SU-DHL-6 (cell line): ENCODE data around the gene TAS2R16.
"Not testable (repeated sequence)": the region's sequence is repeated elsewhere in the genome, so short reads cannot be mapped to it uniquely, and the experiment has no call there.

Source experiments
- H2AFZ ChIP-seq: fragments of 200-600 bp; sonication (generic); 2 replicates; pipeline ENCODE4 v1.6.1; 2014; ENCODE audit warnings: low read depth, mild to moderate bottlenecking, moderate library complexity, mixed read lengths, antibody characterized with exemption, low read length; ENCODE audit not compliant: severe bottlenecking
- H3F3A ChIP-seq: fragments of 200-600 bp; shearing (Covaris generic); 2 replicates; pipeline ENCODE4 v1.6.0; 2016; ENCODE audit warnings: antibody characterized with exemption, mild to moderate bottlenecking; ENCODE audit not compliant: insufficient read depth
- H3K27ac ChIP-seq: fragments of 200-600 bp; sonication (generic); 2 replicates; pipeline ENCODE4 v1.5.1; 2016; ENCODE audit warnings: low read depth, mild to moderate bottlenecking, low read length, moderate library complexity, mixed read lengths
- H3K27me3 ChIP-seq: fragments of 200-600 bp; sonication (generic), shearing (Covaris generic); 2 replicates; pipeline ENCODE4 v1.6.0; 2014; ENCODE audit warnings: mild to moderate bottlenecking, low read length
- H3K36me3 ChIP-seq: fragments of 200-600 bp; sonication (generic); 2 replicates; pipeline ENCODE4 v1.6.1; 2014; ENCODE audit warnings: mild to moderate bottlenecking, low read length, mixed read lengths
- H3K4me2 ChIP-seq: fragments of 300-600, 200-600 bp; shearing (Covaris generic), sonication (generic); 2 replicates; pipeline ENCODE4 v1.6.0; 2014; ENCODE audit warnings: low read length, low read depth, mild to moderate bottlenecking; ENCODE audit not compliant: poor library complexity, severe bottlenecking
- H3K4me3 ChIP-seq: fragments of 200-600 bp; sonication (generic); 2 replicates; pipeline ENCODE4 v1.5.1; 2014; ENCODE audit warnings: antibody characterized with exemption, low read length, mild to moderate bottlenecking, mixed read lengths; ENCODE audit not compliant: insufficient read depth, poor library complexity, severe bottlenecking
- H3K79me2 ChIP-seq: fragments of 200-600 bp; sonication (generic); 2 replicates; pipeline ENCODE4 v1.6.1; 2014; ENCODE audit warnings: mild to moderate bottlenecking, low read length, moderate library complexity; ENCODE audit not compliant: insufficient read depth
- H3K9ac ChIP-seq: fragments of 200-600 bp; sonication (generic); 2 replicates; pipeline ENCODE4 v1.7.0; 2014; ENCODE audit warnings: mild to moderate bottlenecking, low read length
- H3K9me2 ChIP-seq: fragments of 200-600 bp; sonication (generic); replicated peaks from 2 replicates; pipeline ENCODE4 v1.6.1; 2014; ENCODE audit warnings: low read length; ENCODE audit not compliant: insufficient read depth
- H3K9me3 ChIP-seq: fragments of 200-600 bp; sonication (generic); 2 replicates; pipeline ENCODE4 v1.6.1; 2014; ENCODE audit warnings: low read length, mixed read lengths; ENCODE audit not compliant: insufficient read depth
- H4K20me1 ChIP-seq: fragments of 200-600 bp; sonication (generic); 2 replicates; pipeline ENCODE4 v1.6.1; 2014; ENCODE audit warnings: low read depth, mild to moderate bottlenecking, antibody characterized with exemption, low read length, moderate library complexity, mixed read lengths
- CTCF ChIP-seq: fragments of 200-600 bp; sonication (generic); IDR thresholded peaks from one replicate; pipeline ENCODE4 v1.5.1; 2017; ENCODE audit warnings: antibody characterized with exemption, mild to moderate bottlenecking, low read length, moderate library complexity; ENCODE audit not compliant: insufficient read depth, poor library complexity, severe bottlenecking
- EZH2phosphoT487 ChIP-seq: fragments of 200-600 bp; sonication (generic), shearing (Covaris generic); conservative IDR thresholded peaks from 2 replicates; pipeline ENCODE4 v1.6.1; 2018; ENCODE audit warnings: mild to moderate bottlenecking, antibody characterized with exemption, low read length, moderate library complexity, mixed read lengths

TAS2R16 gene

GRCh38 chr7:122965306-122965705 is 30.2 kb downstream of the TAS2R16 start:
- TF ChIP-seq EZH2phosphoT487: no peak
- TF ChIP-seq CTCF: no peak
- Histone ChIP-seq H4K20me1 (no peaks in the 10 kb centered on the region), H3K4me3 (no peak overlapping the region), H3K9ac (no peak overlapping the region), H3K79me2 (no peaks in the 10 kb centered on the region), H2AFZ (no peak overlapping the region), H3K9me2 (no peaks in the 10 kb centered on the region), H3K4me2 (no peak overlapping the region), H3K9me3 (no peaks in the 10 kb centered on the region), H3K36me3 (no peaks in the 10 kb centered on the region), H3K27ac (no peak overlapping the region), H3F3A (no peaks in the 10 kb centered on the region), H3K27me3 (no peaks in the 10 kb centered on the region)

GRCh38 chr7:122953678-122954077 is 41.8 kb downstream of the TAS2R16 start:
- not testable (repeated sequence) for H4K20me1 ChIP-seq, H3K9ac ChIP-seq, H3K4me2 ChIP-seq, H3K4me3 ChIP-seq, H3K27me3 ChIP-seq, H2AFZ ChIP-seq, H3F3A ChIP-seq, H3K9me2 ChIP-seq, H3K27ac ChIP-seq, H3K36me3 ChIP-seq, H3K79me2 ChIP-seq, H3K9me3 ChIP-seq

- H3K9me3 ChIP-seq: no peaks in the 10 kb centered on the region
- H3K4me3 ChIP-seq: no peak overlapping the region
- TF ChIP-seq CTCF: no peak
- no peak for TF ChIP-seq EZH2phosphoT487
- H3K4me2 ChIP-seq: no peak overlapping the region
- H3K79me2 ChIP-seq: no peaks in the 10 kb centered on the region
- no peak overlapping the region for H3K9ac ChIP-seq
- H3K27ac ChIP-seq: no peak overlapping the region
- no peaks in the 10 kb centered on the region for H3K9me2 ChIP-seq
- H3K36me3 ChIP-seq: no peaks in the 10 kb centered on the region
- H4K20me1 ChIP-seq: no peaks in the 10 kb centered on the region
- H3F3A ChIP-seq: no peaks in the 10 kb centered on the region
- H2AFZ ChIP-seq: no peak overlapping the region
- H3K27me3 ChIP-seq: no peaks in the 10 kb centered on the region
Measured at GRCh38 chr7:122951006-122951405, 44.5 kb downstream of the TAS2R16 start.

GRCh38 chr7:122949186-122949585 is 46.3 kb downstream of the TAS2R16 start:
- Histone ChIP-seq H3K79me2 (no peaks in the 10 kb centered on the region), H3K4me3 (no peak overlapping the region), H2AFZ (no peak overlapping the region), H3K27ac (no peak overlapping the region), H3K9me3 (no peaks in the 10 kb centered on the region), H4K20me1 (no peaks in the 10 kb centered on the region), H3K9me2 (no peaks in the 10 kb centered on the region), H3K9ac (no peak overlapping the region), H3K27me3 (no peaks in the 10 kb centered on the region), H3K36me3 (no peaks in the 10 kb centered on the region), H3F3A (no peaks in the 10 kb centered on the region), H3K4me2 (no peak overlapping the region)
- no peak for TF ChIP-seq EZH2phosphoT487
- no peak for TF ChIP-seq CTCF
